ENCODE results near the gene BCAS3.

BCAS3 gene

DNA sequence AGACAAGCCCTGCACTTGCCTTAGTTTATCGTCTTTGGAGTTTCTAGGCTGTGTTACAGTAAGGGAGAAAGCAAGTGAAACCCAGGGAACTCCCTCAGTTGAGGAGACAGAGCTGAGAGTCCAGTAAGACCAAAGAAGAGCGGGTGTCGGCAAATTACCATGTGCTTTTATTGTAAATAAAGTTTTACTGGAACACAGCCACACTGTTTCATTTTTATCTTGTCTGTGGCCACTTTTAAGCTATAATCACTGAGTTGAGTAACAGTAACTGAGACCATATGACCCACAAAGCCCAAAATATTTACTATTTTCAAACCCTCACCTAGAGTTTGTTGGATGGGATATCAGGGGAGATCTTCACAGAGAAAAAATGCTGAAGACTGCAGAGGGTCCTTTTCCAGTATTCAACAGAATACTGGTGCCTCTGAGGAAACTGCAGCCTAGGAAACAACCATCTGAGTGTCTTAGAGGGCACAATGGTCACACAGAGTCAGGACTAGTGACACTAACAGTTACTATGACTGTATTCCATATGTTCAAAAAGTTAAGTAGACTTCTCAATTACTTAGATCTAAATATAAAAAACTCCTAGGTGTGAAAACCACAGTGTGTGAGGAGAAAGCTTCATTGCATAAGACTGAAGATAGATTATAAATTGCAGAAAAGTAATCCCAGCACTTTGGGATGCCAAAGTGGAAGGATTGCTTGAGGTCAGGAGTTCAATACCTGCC lies 370.9 kb downstream of the BCAS3 start:
- no peaks in the 10 kb centered on the region for H3K4me1 ChIP-seq (ENCODE audit: insufficient read depth, poor library complexity, severe bottlenecking)
- TF ChIP-seq, protein P1, sequence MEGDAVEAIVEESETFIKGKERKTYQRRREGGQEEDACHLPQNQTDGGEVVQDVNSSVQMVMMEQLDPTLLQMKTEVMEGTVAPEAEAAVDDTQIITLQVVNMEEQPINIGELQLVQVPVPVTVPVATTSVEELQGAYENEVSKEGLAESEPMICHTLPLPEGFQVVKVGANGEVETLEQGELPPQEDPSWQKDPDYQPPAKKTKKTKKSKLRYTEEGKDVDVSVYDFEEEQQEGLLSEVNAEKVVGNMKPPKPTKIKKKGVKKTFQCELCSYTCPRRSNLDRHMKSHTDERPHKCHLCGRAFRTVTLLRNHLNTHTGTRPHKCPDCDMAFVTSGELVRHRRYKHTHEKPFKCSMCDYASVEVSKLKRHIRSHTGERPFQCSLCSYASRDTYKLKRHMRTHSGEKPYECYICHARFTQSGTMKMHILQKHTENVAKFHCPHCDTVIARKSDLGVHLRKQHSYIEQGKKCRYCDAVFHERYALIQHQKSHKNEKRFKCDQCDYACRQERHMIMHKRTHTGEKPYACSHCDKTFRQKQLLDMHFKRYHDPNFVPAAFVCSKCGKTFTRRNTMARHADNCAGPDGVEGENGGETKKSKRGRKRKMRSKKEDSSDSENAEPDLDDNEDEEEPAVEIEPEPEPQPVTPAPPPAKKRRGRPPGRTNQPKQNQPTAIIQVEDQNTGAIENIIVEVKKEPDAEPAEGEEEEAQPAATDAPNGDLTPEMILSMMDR (IDR thresholded peaks at IDR 0.05; ENCODE audit: poor library complexity, severe bottlenecking): no peak
- H3K27ac ChIP-seq (ENCODE audit: poor library complexity, severe bottlenecking): no peak overlapping the region
- 0 out of 2 replicates have a peak, but pooled peaks cover 7% of the 10 kb centered on the region for H3K36me3 ChIP-seq (ENCODE audit: low read depth)
- no peak for ATAC-seq (ENCODE audit: low read depth)
- H3K27me3 ChIP-seq (ENCODE audit: insufficient read depth, poor library complexity, severe bottlenecking): no peaks in the 10 kb centered on the region
- H3K4me3 ChIP-seq (ENCODE audit: severe bottlenecking): no peak overlapping the region
- DNase-seq (ENCODE audit: low spot score): no peak
- H3K9me3 ChIP-seq (ENCODE audit: severe bottlenecking): no peaks in the 10 kb centered on the region

DNA sequence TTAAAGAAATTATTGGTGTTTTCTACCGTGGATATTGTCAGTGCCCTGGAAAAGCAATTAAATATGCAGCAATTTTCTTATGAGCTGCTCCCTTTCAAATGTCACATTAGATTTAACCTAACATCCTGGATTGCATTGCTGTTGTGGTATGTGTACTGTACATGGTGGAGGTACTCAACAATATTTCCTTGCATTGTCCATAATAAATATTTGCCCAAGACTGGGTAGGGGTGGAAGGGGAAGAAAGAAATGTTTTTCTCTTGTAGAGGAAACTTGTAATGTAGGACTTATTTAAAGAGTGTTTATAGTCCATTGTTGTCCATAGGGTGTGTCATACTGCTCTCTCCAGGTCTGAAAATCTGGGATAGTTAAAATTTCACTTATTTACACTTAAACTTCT lies 375.8 kb downstream of the BCAS3 start:
- TF ChIP-seq, protein P1 (IDR thresholded peaks at IDR 0.05; ENCODE audit: poor library complexity, severe bottlenecking): no peak
- no peak overlapping the region for H3K27ac ChIP-seq (ENCODE audit: poor library complexity, severe bottlenecking)
- H3K4me1 ChIP-seq (ENCODE audit: insufficient read depth, poor library complexity, severe bottlenecking): peaks cover 7% of the 10 kb centered on the region
- no peak for DNase-seq (ENCODE audit: low spot score)
- no peaks in the 10 kb centered on the region for H3K36me3 ChIP-seq (ENCODE audit: low read depth)
- no peaks in the 10 kb centered on the region for H3K9me3 ChIP-seq (ENCODE audit: severe bottlenecking)
- no peaks in the 10 kb centered on the region for H3K27me3 ChIP-seq (ENCODE audit: insufficient read depth, poor library complexity, severe bottlenecking)
- ATAC-seq (ENCODE audit: low read depth): no peak
- no peak overlapping the region for H3K4me3 ChIP-seq (ENCODE audit: severe bottlenecking)

DNA sequence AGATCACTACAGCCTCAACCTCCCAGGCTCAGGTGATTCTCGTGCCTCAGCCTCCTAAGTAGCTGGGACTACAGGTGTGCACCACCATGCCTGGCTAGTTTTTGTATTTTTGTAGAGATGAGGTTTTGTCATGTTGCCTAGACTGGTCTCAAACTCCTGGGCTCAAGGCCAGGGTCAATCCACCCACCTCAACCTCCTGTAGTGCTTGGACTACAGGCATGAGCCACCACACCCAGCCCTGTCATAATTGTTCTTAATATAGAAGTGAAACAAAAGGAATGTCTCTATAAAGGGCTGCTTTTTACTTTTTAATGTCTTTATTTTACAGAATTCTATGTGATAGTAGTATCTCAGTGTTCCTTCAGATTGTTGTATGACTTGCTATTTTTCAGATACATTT lies 376.8 kb downstream of the BCAS3 start:
- Histone ChIP-seq H3K36me3 (ENCODE audit: low read depth) (no peaks in the 10 kb centered on the region), H3K4me1 (ENCODE audit: insufficient read depth, poor library complexity, severe bottlenecking) (peaks cover 7% of the 10 kb centered on the region), H3K27me3 (ENCODE audit: insufficient read depth, poor library complexity, severe bottlenecking) (no peaks in the 10 kb centered on the region), H3K4me3 (ENCODE audit: severe bottlenecking) (no peak overlapping the region), H3K9me3 (ENCODE audit: severe bottlenecking) (no peaks in the 10 kb centered on the region), H3K27ac (ENCODE audit: poor library complexity, severe bottlenecking) (no peak overlapping the region)
- DNase-seq (ENCODE audit: low spot score) (no peak), ATAC-seq (ENCODE audit: low read depth) (no peak)
- TF ChIP-seq, protein P1 (IDR thresholded peaks at IDR 0.05; ENCODE audit: poor library complexity, severe bottlenecking): no peak

- TF ChIP-seq, protein P1 (IDR thresholded peaks at IDR 0.05; ENCODE audit: poor library complexity, severe bottlenecking): no peak
Observed at GRCh38 chr17:61057257-61057656, 379.6 kb downstream of the BCAS3 start.

DNA sequence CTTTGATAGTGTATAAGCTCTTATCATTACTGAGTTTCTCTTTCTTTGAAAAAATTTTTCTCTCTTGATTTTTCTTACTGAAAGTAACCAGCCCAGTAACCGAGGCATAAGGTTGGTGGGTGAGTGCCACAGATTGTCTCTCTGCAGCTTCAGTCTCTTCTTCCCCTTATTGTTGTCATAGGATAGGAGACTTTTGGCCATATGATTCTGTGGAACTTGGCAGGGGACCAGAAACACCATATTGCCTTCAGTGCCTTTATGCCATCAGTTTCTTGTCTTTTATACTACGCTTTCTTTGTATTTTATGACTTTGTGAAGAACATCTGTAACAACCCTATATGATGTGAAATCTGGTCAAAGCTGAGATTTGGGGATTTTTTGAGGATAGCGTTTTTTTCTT lies 380.4 kb downstream of the BCAS3 start:
- no peaks in the 10 kb centered on the region for H3K36me3 ChIP-seq (ENCODE audit: low read depth)
- peaks cover 7% of the 10 kb centered on the region for H3K4me1 ChIP-seq (ENCODE audit: insufficient read depth, poor library complexity, severe bottlenecking)
- no peak for DNase-seq (ENCODE audit: low spot score)
- TF ChIP-seq, protein P1 (IDR thresholded peaks at IDR 0.05; ENCODE audit: poor library complexity, severe bottlenecking): no peak
- no peak for ATAC-seq (ENCODE audit: low read depth)
- H3K9me3 ChIP-seq (ENCODE audit: severe bottlenecking): no peaks in the 10 kb centered on the region
- H3K27me3 ChIP-seq (ENCODE audit: insufficient read depth, poor library complexity, severe bottlenecking): no peaks in the 10 kb centered on the region
- no peak overlapping the region for H3K4me3 ChIP-seq (ENCODE audit: severe bottlenecking)
- H3K27ac ChIP-seq (ENCODE audit: poor library complexity, severe bottlenecking): no peak overlapping the region

More at GRCh38 chr17:61057257-61057656, 379.6 kb downstream of the BCAS3 start:
- Histone ChIP-seq H3K4me1 (ENCODE audit: insufficient read depth, poor library complexity, severe bottlenecking) (peaks cover 7% of the 10 kb centered on the region), H3K27ac (ENCODE audit: poor library complexity, severe bottlenecking) (no peak overlapping the region), H3K36me3 (ENCODE audit: low read depth) (no peaks in the 10 kb centered on the region), H3K4me3 (ENCODE audit: severe bottlenecking) (no peak overlapping the region), H3K9me3 (ENCODE audit: severe bottlenecking) (no peaks in the 10 kb centered on the region), H3K27me3 (ENCODE audit: insufficient read depth, poor library complexity, severe bottlenecking) (no peaks in the 10 kb centered on the region)
- ATAC-seq (ENCODE audit: low read depth): peak; percentile 35; the same call in 1 of the 3 replicates
- DNase-seq (ENCODE audit: low spot score): no peak

All from RWPE2 (cell line).